GM19043 (cell line): ENCODE results near the gene ZNF467.

Source experiments
- ATAC-seq: cut with Tn5 transposase; IDR thresholded peaks from one replicate; pipeline ENCODE4 v1.9.1; 2021; ENCODE audit warnings: low read depth; ENCODE audit not compliant: unreplicated experiment

Gene ZNF467

DNA sequence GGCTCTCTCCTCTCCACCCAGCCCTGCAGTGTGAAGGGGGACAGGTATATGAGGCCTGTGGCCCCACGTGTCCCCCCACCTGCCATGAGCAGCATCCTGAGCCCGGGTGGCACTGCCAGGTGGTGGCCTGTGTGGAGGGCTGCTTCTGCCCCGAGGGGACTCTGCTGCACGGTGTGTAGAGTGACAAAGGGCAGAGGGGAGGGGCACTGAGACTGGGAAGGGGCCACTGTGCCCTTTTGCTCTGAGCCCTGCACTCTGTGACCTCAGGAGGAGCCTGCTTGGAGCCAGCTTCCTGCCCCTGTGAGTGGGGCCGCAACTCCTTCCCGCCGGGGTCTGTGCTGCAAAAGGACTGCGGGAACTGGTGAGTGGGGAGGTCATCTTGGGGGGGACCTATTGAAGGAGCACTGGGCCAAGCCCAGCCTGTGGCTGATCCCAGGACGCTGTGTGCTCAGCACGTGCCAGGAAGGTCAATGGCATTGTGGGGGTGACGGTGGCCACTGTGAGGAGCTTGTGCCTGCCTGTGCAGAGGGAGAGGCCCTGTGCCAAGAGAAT lies 15.0 kb upstream of the ZNF467 start:
- no peak for ATAC-seq

GRCh38 chr7:149787428-149788299 lies 14.3 kb upstream of the ZNF467 start:
- no peak for ATAC-seq

DNA sequence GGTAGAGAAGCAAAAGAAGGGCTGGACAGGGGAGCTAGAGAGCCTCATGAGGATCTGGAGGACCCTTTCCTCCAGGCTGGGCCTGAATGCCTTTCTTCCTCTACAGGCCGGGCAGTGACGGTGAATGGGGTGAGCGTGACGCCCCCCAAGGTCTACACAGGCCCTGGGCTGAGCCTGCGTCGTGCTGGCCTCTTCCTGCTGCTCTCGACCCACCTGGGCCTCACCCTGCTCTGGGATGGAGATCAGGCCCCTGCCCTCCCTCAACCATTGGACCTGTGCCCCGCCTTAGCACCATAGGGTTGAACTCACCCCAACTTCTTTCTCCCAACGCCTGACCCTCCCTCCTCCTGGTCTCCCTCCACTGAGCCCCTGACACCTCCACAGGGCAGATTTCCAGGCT lies 12.6 kb upstream of the ZNF467 start:
- ATAC-seq: no peak

GRCh38 chr7:149785402-149785801 lies 12.0 kb upstream of the ZNF467 start:
- ATAC-seq: no peak

DNA sequence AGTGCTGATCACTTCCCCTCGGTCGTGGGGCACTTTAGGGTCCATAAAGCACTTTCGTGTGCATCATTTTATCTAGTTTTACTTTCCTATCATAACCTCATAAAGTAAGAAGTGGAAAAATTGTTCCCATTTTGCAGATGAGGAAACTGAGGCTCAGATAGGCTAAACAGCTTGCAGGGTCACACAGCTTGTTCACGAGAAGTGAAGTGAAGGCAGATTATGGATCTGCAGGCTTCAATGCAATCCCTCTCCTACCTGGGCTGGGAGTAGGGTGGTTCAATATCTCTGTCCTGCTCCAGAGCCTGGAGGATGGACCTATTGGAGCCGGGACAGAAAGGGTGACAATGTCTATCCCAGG lies 10.8 kb upstream of the ZNF467 start:
- no peak for ATAC-seq

DNA sequence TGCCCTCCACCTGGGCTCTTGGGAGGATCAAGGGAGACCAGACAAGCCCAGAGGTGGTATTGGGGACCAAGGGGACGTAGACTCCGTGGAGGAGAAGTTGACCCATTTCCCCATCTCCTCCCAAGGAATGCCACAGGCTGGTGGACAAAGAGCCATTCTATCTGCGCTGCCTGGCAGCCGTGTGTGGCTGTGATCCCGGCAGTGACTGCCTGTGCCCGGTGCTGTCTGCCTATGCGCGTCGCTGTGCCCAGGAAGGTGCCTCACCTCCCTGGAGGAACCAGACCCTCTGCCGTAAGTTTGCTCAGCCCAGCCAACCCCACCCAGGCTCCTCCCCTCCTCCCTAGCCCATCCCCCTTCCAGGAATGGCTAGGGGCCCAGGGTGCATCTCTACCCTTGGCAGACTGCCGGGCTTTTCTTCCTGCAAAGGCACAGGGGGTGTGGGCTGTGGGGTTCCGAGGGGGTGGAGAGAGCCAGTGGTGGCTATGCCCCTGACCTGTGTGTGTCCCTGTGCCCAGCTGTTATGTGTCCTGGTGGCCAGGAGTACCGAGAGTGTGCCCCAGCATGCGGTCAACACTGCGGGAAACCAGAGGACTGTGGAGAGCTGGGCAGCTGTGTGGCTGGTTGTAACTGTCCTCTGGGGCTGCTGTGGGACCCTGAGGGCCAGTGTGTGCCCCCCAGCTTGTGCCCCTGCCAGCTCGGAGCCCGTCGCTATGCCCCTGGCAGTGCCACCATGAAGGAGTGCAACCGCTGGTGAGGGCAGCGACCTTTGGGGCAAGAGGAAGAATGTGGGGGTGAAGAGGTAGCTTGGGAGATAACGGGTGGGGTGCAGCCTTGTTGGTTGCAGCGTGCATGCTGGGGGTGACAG lies 10.2 kb upstream of the ZNF467 start:
- ATAC-seq: no peak

DNA sequence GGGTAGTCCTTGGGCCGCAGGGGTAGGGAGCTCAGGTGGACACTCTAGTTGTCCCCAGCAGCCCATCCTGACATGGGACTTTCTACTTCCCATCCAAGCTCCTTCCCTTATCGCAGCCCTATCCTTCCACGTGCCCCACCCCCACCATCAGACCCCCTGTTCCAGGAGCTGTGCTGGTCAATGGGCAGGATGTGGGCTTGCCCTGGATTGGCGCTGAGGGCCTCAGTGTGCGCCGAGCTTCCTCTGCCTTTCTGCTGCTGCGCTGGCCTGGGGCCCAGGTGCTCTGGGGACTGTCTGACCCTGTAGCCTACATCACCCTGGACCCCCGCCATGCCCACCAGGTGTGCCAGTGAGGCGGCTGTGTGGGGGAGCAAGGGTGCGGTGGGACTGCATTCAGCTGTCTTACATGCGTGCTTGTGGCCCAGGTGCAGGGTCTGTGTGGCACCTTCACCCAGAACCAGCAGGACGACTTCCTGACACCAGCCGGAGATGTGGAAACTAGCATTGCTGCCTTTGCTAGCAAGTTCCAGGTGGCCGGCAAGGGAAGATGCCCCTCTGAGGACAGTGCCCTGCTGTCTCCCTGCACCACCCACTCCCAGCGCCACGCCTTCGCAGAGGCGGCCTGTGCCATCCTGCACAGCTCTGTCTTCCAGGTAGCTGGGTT lies 9.4 kb upstream of the ZNF467 start:
- ATAC-seq: no peak

- no peak for ATAC-seq
These were observed 8.5 kb upstream of the ZNF467 start for GRCh38 chr7:149781921-149782320.

GRCh38 chr7:149780636-149781419 lies 7.4 kb upstream of the ZNF467 start:
- ATAC-seq: no peak

GRCh38 chr7:149780056-149780455 lies 6.7 kb upstream of the ZNF467 start:
- ATAC-seq: no peak

GRCh38 chr7:149779502-149779805 lies 6.1 kb upstream of the ZNF467 start:
- no peak for ATAC-seq

DNA sequence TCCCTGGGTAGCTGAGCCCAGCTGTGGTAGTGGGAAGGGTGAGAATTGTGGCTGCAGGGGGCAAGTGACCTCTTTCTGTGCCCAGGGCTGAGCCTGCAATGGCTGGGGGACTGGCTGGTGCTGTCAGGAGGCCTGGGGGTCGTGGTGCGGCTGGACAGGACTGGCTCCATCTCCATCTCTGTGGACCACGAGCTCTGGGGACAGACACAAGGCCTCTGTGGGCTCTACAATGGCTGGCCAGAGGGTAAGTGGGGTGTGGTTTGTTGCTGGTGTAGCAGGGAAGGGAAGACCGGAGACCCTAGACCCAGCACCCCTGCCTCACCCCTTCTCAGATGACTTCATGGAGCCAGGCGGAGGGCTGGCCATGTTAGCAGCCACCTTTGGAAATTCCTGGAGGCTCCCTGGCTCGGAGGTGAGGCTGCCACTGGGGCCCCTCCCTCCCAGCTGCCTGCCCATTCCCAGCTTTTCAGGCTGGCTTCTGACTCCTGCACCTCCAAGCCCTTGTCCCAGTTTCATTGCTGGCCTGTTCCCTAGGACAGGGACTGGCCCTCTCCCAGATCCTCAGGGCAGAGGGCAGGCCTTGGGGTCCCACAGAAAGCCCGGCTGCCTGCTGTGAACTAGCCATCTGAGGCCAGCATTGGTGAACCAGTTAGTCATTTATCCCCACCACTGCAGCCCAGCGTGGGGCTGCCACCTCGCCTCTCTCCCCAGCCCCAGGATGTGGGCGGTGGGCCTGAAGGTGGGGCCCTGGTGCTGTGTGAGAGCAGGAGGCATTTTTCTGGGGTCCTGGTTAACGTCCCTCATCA lies 5.5 kb upstream of the ZNF467 start:
- ATAC-seq: no peak

DNA sequence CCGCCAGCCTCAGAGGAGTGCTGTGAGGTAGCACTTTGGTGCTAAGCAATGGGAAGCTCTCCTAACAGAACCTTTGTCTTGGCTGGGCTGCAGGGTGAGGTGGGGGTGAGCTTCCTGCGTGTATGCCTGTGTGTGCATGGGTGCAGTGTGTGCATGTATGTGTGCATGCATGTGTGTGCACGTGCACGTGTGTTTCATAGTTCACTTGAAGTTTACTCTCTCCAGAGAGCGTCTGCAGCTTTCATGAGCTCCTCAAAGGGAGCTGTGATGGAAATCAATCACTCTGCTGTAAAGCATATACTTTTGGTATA lies 4.9 kb upstream of the ZNF467 start:
- no peak for ATAC-seq

- no peak for ATAC-seq
These were observed 4.4 kb upstream of the ZNF467 start for GRCh38 chr7:149777551-149778326.

GRCh38 chr7:149776848-149777407 lies 3.5 kb upstream of the ZNF467 start:
- no peak for ATAC-seq

GRCh38 chr7:149776289-149776688 lies 2.9 kb upstream of the ZNF467 start:
- ATAC-seq: no peak

- no peak for ATAC-seq
These were observed 1.8 kb upstream of the ZNF467 start for GRCh38 chr7:149775176-149775556.

GRCh38 chr7:149774237-149775175 lies 1.1 kb upstream of the ZNF467 start:
- ATAC-seq: no peak
